Measurements from ENCODE around the gene POU3F3. TPM values are rescaled to one million over a fixed set of nuclear protein-coding genes. Genes with fewer than 3 reads are reported as not detected.

The POU3F3 gene
- polyA plus RNA-seq, 1 donor (not counting 4 experiments of a cell fraction or from before 2014, with no cell fraction given) = not detected

- Histone ChIP-seq H3K9me1 (ENCODE audit: control insufficient read depth, extremely low read depth, insufficient read depth, low read length) (no peaks in the 10 kb centered on the region), H3K9me3 (ENCODE audit: control insufficient read depth, low read depth, low read length) (peaks cover 2% of the 10 kb centered on the region), H3K27ac (ENCODE audit: control insufficient read depth, insufficient read depth, low read length) (no peak overlapping the region), H3K36me3 (ENCODE audit: control insufficient read depth in 2 of 2, extremely low read depth in 1 of 2, insufficient read depth in 2 of 2, low read length in 2 of 2) (no peaks in the 10 kb centered on the region), H3K9ac (ENCODE audit: control insufficient read depth, extremely low read depth, insufficient read depth, low read length) (no peak overlapping the region), H3K4me1 (ENCODE audit: control insufficient read depth, extremely low read depth, insufficient read depth, low read length) (no peaks in the 10 kb centered on the region), H3K27me3 (ENCODE audit: control insufficient read depth, extremely low read depth, insufficient read depth, low read length) (peaks cover 72% of the 10 kb centered on the region), H2AFZ (ENCODE audit: control insufficient read depth, low read length) (no peak overlapping the region), H3K4me2 (ENCODE audit: control insufficient read depth, extremely low read depth, insufficient read depth, low read depth, low read length) (no peak overlapping the region), H4K20me1 (ENCODE audit: control insufficient read depth, extremely low read depth, insufficient read depth, low read length) (no peaks in the 10 kb centered on the region), H3K79me2 (ENCODE audit: control insufficient read depth, insufficient read depth, low read length) (no peaks in the 10 kb centered on the region), H3K4me3 (ENCODE audit: control insufficient read depth in 2 of 3, extremely low read depth in 1 of 3, insufficient read depth in 2 of 3, low read depth in 1 of 3, low read length in 3 of 3) (no peak overlapping the region)
- FAIRE-seq = no peak
- dilution Hi-C loops (cut with MboI; ENCODE audit: extremely low pct_ligation_motif_present, low sequenced_read_pairs) = no loop called here
- TF ChIP-seq, protein P1, sequence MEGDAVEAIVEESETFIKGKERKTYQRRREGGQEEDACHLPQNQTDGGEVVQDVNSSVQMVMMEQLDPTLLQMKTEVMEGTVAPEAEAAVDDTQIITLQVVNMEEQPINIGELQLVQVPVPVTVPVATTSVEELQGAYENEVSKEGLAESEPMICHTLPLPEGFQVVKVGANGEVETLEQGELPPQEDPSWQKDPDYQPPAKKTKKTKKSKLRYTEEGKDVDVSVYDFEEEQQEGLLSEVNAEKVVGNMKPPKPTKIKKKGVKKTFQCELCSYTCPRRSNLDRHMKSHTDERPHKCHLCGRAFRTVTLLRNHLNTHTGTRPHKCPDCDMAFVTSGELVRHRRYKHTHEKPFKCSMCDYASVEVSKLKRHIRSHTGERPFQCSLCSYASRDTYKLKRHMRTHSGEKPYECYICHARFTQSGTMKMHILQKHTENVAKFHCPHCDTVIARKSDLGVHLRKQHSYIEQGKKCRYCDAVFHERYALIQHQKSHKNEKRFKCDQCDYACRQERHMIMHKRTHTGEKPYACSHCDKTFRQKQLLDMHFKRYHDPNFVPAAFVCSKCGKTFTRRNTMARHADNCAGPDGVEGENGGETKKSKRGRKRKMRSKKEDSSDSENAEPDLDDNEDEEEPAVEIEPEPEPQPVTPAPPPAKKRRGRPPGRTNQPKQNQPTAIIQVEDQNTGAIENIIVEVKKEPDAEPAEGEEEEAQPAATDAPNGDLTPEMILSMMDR (optimal IDR thresholded peaks at IDR 0.05 in 1 of 3, IDR thresholded peaks at IDR 0.05 in 1 of 3, conservative IDR thresholded peaks at IDR 0.05 in 1 of 3; ENCODE audit: extremely low read depth in 1 of 3, insufficient read depth in 2 of 3, low read length in 3 of 3) = no peak
- TF ChIP-seq EZH2 (IDR thresholded peaks at IDR 0.05; ENCODE audit: low read length) = no peak
- no peak for DNase-seq (ENCODE audit: low read depth, low spot score)
These were observed 5.4 kb downstream of the POU3F3 start for GRCh38 chr2:104859291-104859765.

- dilution Hi-C loops (cut with MboI; ENCODE audit: extremely low pct_ligation_motif_present, low sequenced_read_pairs) = no loop called here
- no peak for DNase-seq (ENCODE audit: low read depth, low spot score)
- H3K4me3 ChIP-seq (ENCODE audit: control insufficient read depth in 2 of 3, extremely low read depth in 1 of 3, insufficient read depth in 2 of 3, low read depth in 1 of 3, low read length in 3 of 3) = no peak overlapping the region
- H3K79me2 ChIP-seq (ENCODE audit: control insufficient read depth, insufficient read depth, low read length) = no peaks in the 10 kb centered on the region
- no peaks in the 10 kb centered on the region for H3K4me1 ChIP-seq (ENCODE audit: control insufficient read depth, extremely low read depth, insufficient read depth, low read length)
- peaks cover 2% of the 10 kb centered on the region for H3K9me3 ChIP-seq (ENCODE audit: control insufficient read depth, low read depth, low read length)
- no peaks in the 10 kb centered on the region for H3K9me1 ChIP-seq (ENCODE audit: control insufficient read depth, extremely low read depth, insufficient read depth, low read length)
- no peak overlapping the region for H3K27ac ChIP-seq (ENCODE audit: control insufficient read depth, insufficient read depth, low read length)
- no peak overlapping the region for H2AFZ ChIP-seq (ENCODE audit: control insufficient read depth, low read length)
- no peaks in the 10 kb centered on the region for H4K20me1 ChIP-seq (ENCODE audit: control insufficient read depth, extremely low read depth, insufficient read depth, low read length)
- no peak overlapping the region for H3K9ac ChIP-seq (ENCODE audit: control insufficient read depth, extremely low read depth, insufficient read depth, low read length)
- no peaks in the 10 kb centered on the region for H3K36me3 ChIP-seq (ENCODE audit: control insufficient read depth in 2 of 2, extremely low read depth in 1 of 2, insufficient read depth in 2 of 2, low read length in 2 of 2)
- H3K27me3 ChIP-seq (ENCODE audit: control insufficient read depth, extremely low read depth, insufficient read depth, low read length) = peaks cover 72% of the 10 kb centered on the region
- TF ChIP-seq, protein P1 (optimal IDR thresholded peaks at IDR 0.05 in 1 of 3, IDR thresholded peaks at IDR 0.05 in 1 of 3, conservative IDR thresholded peaks at IDR 0.05 in 1 of 3; ENCODE audit: extremely low read depth in 1 of 3, insufficient read depth in 2 of 3, low read length in 3 of 3) = no peak
- no peak for TF ChIP-seq EZH2 (IDR thresholded peaks at IDR 0.05; ENCODE audit: low read length)
- no peak overlapping the region for H3K4me2 ChIP-seq (ENCODE audit: control insufficient read depth, extremely low read depth, insufficient read depth, low read depth, low read length)
- no peak for FAIRE-seq
These were observed 6.0 kb downstream of the POU3F3 start for GRCh38 chr2:104859766-104860450.

Data from keratinocyte (primary cell).